Parathyroid adenoma (tissue), 2 donors: ENCODE measurements around the gene ADAMTSL5.

Experiments used
- H2AFZ ChIP-seq: fragments of 300-600 bp; sonication (generic); one replicate; pipeline ENCODE4 v1.7.0; 2017; ENCODE audit warnings: antibody characterized with exemption, mild to moderate bottlenecking
- H3K27ac ChIP-seq: fragments of 300-600 bp; sonication (generic); one replicate; pipeline ENCODE4 v1.7.0; 2017
- H3K27me3 ChIP-seq: fragments of 300-600 bp; sonication (generic); one replicate; pipeline ENCODE4 v1.7.0; 2017; ENCODE audit warnings: low read length; ENCODE audit not compliant: control insufficient read depth, insufficient read depth
- H3K36me3 ChIP-seq: fragments of 300-600 bp; sonication (generic); one replicate; pipeline ENCODE4 v1.7.0; 2017; ENCODE audit warnings: low read length; ENCODE audit not compliant: control insufficient read depth, insufficient read depth
- H3K4me1 ChIP-seq: fragments of 300-600 bp; sonication (generic); one replicate; pipeline ENCODE4 v1.7.0; 2017; ENCODE audit warnings: control low read depth
- H3K4me2 ChIP-seq: fragments of 300-600 bp; sonication (generic); one replicate; pipeline ENCODE4 v1.7.0; 2017; ENCODE audit warnings: low read length
- H3K4me3 ChIP-seq: fragments of 300-600 bp; sonication (generic); one replicate; pipeline ENCODE4 v1.7.0; 2017; ENCODE audit warnings: low read depth, low read length
- H3K79me2 ChIP-seq: fragments of 300-600 bp; sonication (generic); one replicate; pipeline ENCODE4 v1.7.0; 2017; ENCODE audit warnings: control low read depth
- H3K9ac ChIP-seq: fragments of 300-600 bp; sonication (generic); one replicate; pipeline ENCODE4 v1.7.0; 2017; ENCODE audit warnings: mild to moderate bottlenecking
- H3K9me3 ChIP-seq: fragments of 300-600 bp; sonication (generic); one replicate; pipeline ENCODE4 v1.7.0; 2017; ENCODE audit warnings: low read length; ENCODE audit not compliant: control insufficient read depth
- CTCF ChIP-seq: fragments of 300-600 bp; sonication (generic); IDR thresholded peaks from one replicate; pipeline ENCODE4 v1.7.0; 2017; ENCODE audit warnings: antibody characterized with exemption, mild to moderate bottlenecking
- donor health status: primary hyperparathyroidism.

ADAMTSL5 gene

GRCh38 chr19:1492474-1493006 lies 20.3 kb downstream of the ADAMTSL5 start:
- TF ChIP-seq CTCF, result no peak
- H3K36me3 ChIP-seq, result no peaks in the 10 kb centered on the region
- H3K4me2 ChIP-seq, result no peak overlapping the region
- H3K27ac ChIP-seq, result no peak overlapping the region
- H2AFZ ChIP-seq, result no peak overlapping the region
- no peaks in the 10 kb centered on the region for H3K9me3 ChIP-seq
- no peak overlapping the region for H3K9ac ChIP-seq
- H3K27me3 ChIP-seq, result no peaks in the 10 kb centered on the region
- peaks cover 3% of the 10 kb centered on the region for H3K4me1 ChIP-seq
- no peaks in the 10 kb centered on the region for H3K79me2 ChIP-seq
- H3K4me3 ChIP-seq, result no peak overlapping the region

- Histone ChIP-seq H3K27me3 (no peaks in the 10 kb centered on the region), H3K4me1 (peaks cover 3% of the 10 kb centered on the region), H3K4me3 (no peak overlapping the region), H3K4me2 (peak overlapping the region; percentile 81), H3K9me3 (no peaks in the 10 kb centered on the region), H3K9ac (no peak overlapping the region), H2AFZ (peak overlapping the region; percentile 76), H3K79me2 (no peaks in the 10 kb centered on the region), H3K36me3 (no peaks in the 10 kb centered on the region), H3K27ac (no peak overlapping the region)
- TF ChIP-seq CTCF, result no peak
Measured at GRCh38 chr19:1491849-1492170, 21.0 kb downstream of the ADAMTSL5 start.

GRCh38 chr19:1491114-1491848 lies 21.5 kb downstream of the ADAMTSL5 start, which contains the start of gene REEP6:
TSS of gene REEP6 (plus strand) at chr19:1491181. CDS start at chr19:1491270, 89 bp downstream.
- no peaks in the 10 kb centered on the region for H3K36me3 ChIP-seq
- H3K9ac ChIP-seq, result peak within 1 kb of the TSS; percentile 77
- H3K27ac ChIP-seq, result peak within 1 kb of the TSS; percentile 45
- H3K79me2 ChIP-seq, result no peaks in the 10 kb centered on the region
- H3K4me1 ChIP-seq, result peaks cover 3% of the 10 kb centered on the region
- peak within 1 kb of the TSS; percentile 99 for H2AFZ ChIP-seq
- H3K4me2 ChIP-seq, result peak within 1 kb of the TSS; percentile 95
- peak within 1 kb of the TSS; percentile 76 for H3K4me3 ChIP-seq
- no peaks in the 10 kb centered on the region for H3K27me3 ChIP-seq
- H3K9me3 ChIP-seq, result no peaks in the 10 kb centered on the region
- no peak for TF ChIP-seq CTCF

GRCh38 chr19:1490311-1491113 lies 22.3 kb downstream of the ADAMTSL5 start, which contains the start of gene PCSK4:
TSS of gene PCSK4 (minus strand) at chr19:1490350. CDS start at chr19:1490346, 4 bp downstream.
- peak within 1 kb of the TSS; percentile 77 for H3K9ac ChIP-seq
- H3K79me2 ChIP-seq, result no peaks in the 10 kb centered on the region
- H3K4me1 ChIP-seq, result peaks cover 3% of the 10 kb centered on the region
- H3K4me3 ChIP-seq, result peak within 1 kb of the TSS; percentile 76
- H3K9me3 ChIP-seq, result no peaks in the 10 kb centered on the region
- H3K27me3 ChIP-seq, result no peaks in the 10 kb centered on the region
- H3K27ac ChIP-seq, result peak within 1 kb of the TSS; percentile 45
- H3K4me2 ChIP-seq, result peak within 1 kb of the TSS; percentile 95
- H2AFZ ChIP-seq, result peak within 1 kb of the TSS; percentile 99
- H3K36me3 ChIP-seq, result no peaks in the 10 kb centered on the region
- no peak for TF ChIP-seq CTCF
